Common myeloid progenitor, CD34-positive (primary cell): ENCODE measurements around the gene ERGIC1.

ENCODE experiments used
- CTCF ChIA-PET: fragments of 350-600 bp; sonication (Branson Sonifier 250); formaldehyde crosslinking; loops from one replicate; lab custom pipeline; 2021; ENCODE audit warnings: antibody characterized with exemption; lab: Charles Lee
- POLR2A ChIA-PET: fragments of 350-600 bp; sonication (Branson Sonifier 250); formaldehyde crosslinking; loops from one replicate; lab custom pipeline; 2021; ENCODE audit warnings: antibody characterized with exemption; lab: Charles Lee
- DNase-seq, 3 donors: peaks; one replicate each; pipeline versions ENCODE4 v3.0.0 to v3.0.0-alpha.2; 2013
- H3K27ac ChIP-seq, 2 experiments: 1 replicate in 1 of 2; 2 replicates in 1 of 2; pipeline ENCODE4 v1.7.0; 2013; ENCODE audit warnings: inconsistent platforms in 2 of 2, low read length in 2 of 2, mild to moderate bottlenecking in 2 of 2, low read depth in 1 of 2, moderate library complexity in 1 of 2; ENCODE audit not compliant: severe bottlenecking in 2 of 2, insufficient read depth in 1 of 2, poor library complexity in 1 of 2
- H3K27me3 ChIP-seq, 5 experiments: replicated peaks in 2 of 5; 1 replicate in 3 of 5; 2 replicates in 2 of 5; pipeline versions ENCODE4 v1.6.1 to v1.7.0; 2013; ENCODE audit warnings: low read length in 4 of 5, mild to moderate bottlenecking in 2 of 5, moderate library complexity in 2 of 5, inconsistent platforms in 1 of 5; ENCODE audit not compliant: insufficient read depth in 5 of 5, control insufficient read depth in 4 of 5
- H3K36me3 ChIP-seq, 4 experiments: 1 replicate in 2 of 4; 2 replicates in 2 of 4; pipeline versions ENCODE4 v1.6.1 to v1.7.0; 2013; ENCODE audit warnings: low read length in 3 of 4, control low read depth in 1 of 4, mild to moderate bottlenecking in 1 of 4; ENCODE audit not compliant: control insufficient read depth in 4 of 4, insufficient read depth in 4 of 4
- H3K4me1 ChIP-seq, 4 experiments: 1 replicate in 3 of 4; 2 replicates in 1 of 4; pipeline versions ENCODE4 v1.6.1 to v1.7.1; 2013; ENCODE audit warnings: low read length in 3 of 4, mild to moderate bottlenecking in 3 of 4, control low read depth in 1 of 4, inconsistent platforms in 1 of 4, moderate library complexity in 1 of 4; ENCODE audit not compliant: control insufficient read depth in 4 of 4, insufficient read depth in 4 of 4; ENCODE audit errors: control extremely low read depth in 1 of 4
- H3K4me3 ChIP-seq, 7 experiments: 1 replicate in 4 of 7; 2 replicates in 3 of 7; pipeline versions ENCODE4 v1.5.1 to v1.7.0; 2013; ENCODE audit warnings: mild to moderate bottlenecking in 7 of 7, low read length in 6 of 7, moderate library complexity in 6 of 7, inconsistent platforms in 2 of 7, low read depth in 2 of 7, control low read depth in 1 of 7; ENCODE audit not compliant: insufficient read depth in 4 of 7, control insufficient read depth in 1 of 7; ENCODE audit errors: extremely low read depth in 1 of 7
- H3K9me3 ChIP-seq, 5 experiments: 1 replicate in 4 of 5; 2 replicates in 1 of 5; pipeline versions ENCODE4 v1.6.1 to v1.7.1; 2013; ENCODE audit warnings: low read length in 4 of 5, mild to moderate bottlenecking in 2 of 5, inconsistent platforms in 1 of 5, low read depth in 1 of 5, moderate library complexity in 1 of 5; ENCODE audit not compliant: control insufficient read depth in 4 of 5, insufficient read depth in 2 of 5; ENCODE audit errors: control extremely low read depth in 1 of 5
- WGBS: methylation state at CpG from one replicate; pipeline ENCODE4 v1.1.5; 2013; ENCODE audit not compliant: insufficient coverage; 5-methylcytosine and 5-hydroxymethylcytosine counted together

The ERGIC1 gene

DNA sequence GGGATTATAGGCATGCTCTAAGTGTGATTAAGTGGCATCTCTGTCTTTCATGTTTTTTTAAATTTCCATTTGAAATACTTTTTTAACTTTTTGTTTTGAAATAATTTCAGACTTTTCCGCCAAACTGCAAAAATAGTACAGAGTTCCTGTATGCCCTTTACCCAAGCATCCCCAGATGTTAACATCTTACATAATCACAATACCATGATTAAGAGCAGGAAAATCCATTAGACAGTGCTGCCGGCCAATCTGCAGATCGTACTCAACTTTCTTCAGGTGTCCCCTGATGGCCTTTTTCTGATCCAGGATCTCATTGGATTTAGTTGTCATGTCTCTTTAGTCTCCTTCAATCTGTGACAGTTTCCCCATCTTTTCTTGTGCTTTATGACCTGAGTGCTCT is 49.0 kb downstream of the ERGIC1 start:
- no peak for DNase-seq
- H3K4me1 ChIP-seq, result peaks cover 2 to 14% (median 8%) of the 10 kb centered on the region in 4 experiments
- no peak overlapping the region for H3K4me3 ChIP-seq
- CTCF ChIA-PET, result interaction anchor here (1.4 to 2.2 kb wide), 4 partner anchors 14 to 166 kb away, joined by 3 to 7 read pairs (median 3); no protein-coding TSS in a partner anchor
- H3K27ac ChIP-seq, result no peak overlapping the region
- H3K9me3 ChIP-seq, result no peaks in the 10 kb centered on the region
- H3K27me3 ChIP-seq, result no peaks in the 10 kb centered on the region
- WGBS, result 82% methylated on average over 2 of the region's 3 CpGs
- peaks cover 6 to 44% (median 33%) of the 10 kb centered on the region in 4 experiments for H3K36me3 ChIP-seq
- POLR2A ChIA-PET, result no interaction called here

GRCh38 chr5:172885597-172886340 is 51.7 kb downstream of the ERGIC1 start:
- peaks cover 2 to 13% (median 6%) of the 10 kb centered on the region in 4 experiments for H3K4me1 ChIP-seq
- ChIA-PET POLR2A (no interaction called here), CTCF (interaction anchor here (1.0 to 1.9 kb wide), 6 partner anchors 9 to 172 kb away, joined by 3 to 4 read pairs (median 3); no protein-coding TSS in a partner anchor)
- DNase-seq, result no peak
- H3K36me3 ChIP-seq, result peaks cover 21 to 59% (median 41%) of the 10 kb centered on the region in 4 experiments
- no peaks in the 10 kb centered on the region for H3K9me3 ChIP-seq
- no peak overlapping the region for H3K4me3 ChIP-seq
- H3K27me3 ChIP-seq, result no peaks in the 10 kb centered on the region
- 84% methylated on average over 22 of the region's 23 CpGs for WGBS
- peak overlapping the region in 1 of 2 experiments; percentile 14 for H3K27ac ChIP-seq

GRCh38 chr5:172886476-172886875 is 52.4 kb downstream of the ERGIC1 start:
- CTCF ChIA-PET, result interaction anchor here (1.0 to 1.9 kb wide), 2 partner anchors 14 to 19 kb away, joined by 3 to 4 read pairs; no protein-coding TSS in a partner anchor
- Histone ChIP-seq H3K27ac (no peak overlapping the region), H3K4me1 (peaks cover 2 to 10% (median 6%) of the 10 kb centered on the region in 4 experiments), H3K36me3 (peaks cover 25 to 63% (median 46%) of the 10 kb centered on the region in 4 experiments), H3K27me3 (no peaks in the 10 kb centered on the region), H3K9me3 (no peaks in the 10 kb centered on the region), H3K4me3 (no peak overlapping the region)
- no peak for DNase-seq
- POLR2A ChIA-PET, result no interaction called here
- 88% methylated on average over 3 of the region's 6 CpGs for WGBS

- POLR2A ChIA-PET, result no interaction called here
- H3K4me3 ChIP-seq, result no peak overlapping the region
- H3K4me1 ChIP-seq, result peaks cover 2 to 10% (median 4%) of the 10 kb centered on the region in 4 experiments
- WGBS, result 93% methylated on average over 13 of the region's 17 CpGs
- peak overlapping the region in 1 of 2 experiments; percentile 29 for H3K27ac ChIP-seq
- H3K9me3 ChIP-seq, result no peaks in the 10 kb centered on the region
- CTCF ChIA-PET, result interaction anchor here (0.9 to 1.9 kb wide), 4 partner anchors 9 to 19 kb away, joined by 3 to 4 read pairs (median 3); no protein-coding TSS in a partner anchor
- peaks cover 25 to 67% (median 49%) of the 10 kb centered on the region in 4 experiments for H3K36me3 ChIP-seq
- no peaks in the 10 kb centered on the region for H3K27me3 ChIP-seq
- peak in 2 of 3 donors; percentile 34 to 42 for DNase-seq
These were observed 53.0 kb downstream of the ERGIC1 start for GRCh38 chr5:172886974-172887501.

DNA sequence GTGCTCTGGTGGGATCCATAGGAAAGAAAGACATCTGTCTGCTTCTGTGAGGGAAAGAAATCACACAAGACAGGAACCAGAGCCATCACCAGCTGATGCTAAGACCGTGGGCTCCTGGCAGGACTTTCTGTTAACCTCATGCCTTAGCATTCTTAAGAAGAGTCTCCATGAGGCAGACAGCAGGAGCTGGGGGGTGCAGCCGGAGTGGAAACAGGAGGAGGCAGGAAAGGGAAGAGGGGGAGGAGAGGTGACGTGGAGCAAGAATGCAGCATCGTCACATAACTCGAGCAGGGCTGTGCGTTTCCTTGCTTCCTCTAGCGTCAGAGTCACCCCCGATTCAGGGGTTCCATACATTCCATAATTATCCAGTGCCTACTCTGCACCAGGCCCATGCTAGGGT is 53.6 kb downstream of the ERGIC1 start:
- no peaks in the 10 kb centered on the region for H3K27me3 ChIP-seq
- no peak for DNase-seq
- H3K4me3 ChIP-seq, result peak overlapping the region in 1 of 7 experiments; percentile 7
- H3K9me3 ChIP-seq, result no peaks in the 10 kb centered on the region
- CTCF ChIA-PET, result interaction anchor here (0.9 to 1.0 kb wide), 2 partner anchors 8 to 12 kb away, joined by 3 read pairs; no protein-coding TSS in a partner anchor
- peak overlapping the region in 1 of 2 experiments; percentile 29 for H3K27ac ChIP-seq
- POLR2A ChIA-PET, result no interaction called here
- WGBS, result 93% methylated on average over 8 of the region's 8 CpGs
- peaks cover 20 to 68% (median 50%) of the 10 kb centered on the region in 4 experiments for H3K36me3 ChIP-seq
- peaks cover 2 to 10% (median 3%) of the 10 kb centered on the region in 4 experiments for H3K4me1 ChIP-seq

DNA sequence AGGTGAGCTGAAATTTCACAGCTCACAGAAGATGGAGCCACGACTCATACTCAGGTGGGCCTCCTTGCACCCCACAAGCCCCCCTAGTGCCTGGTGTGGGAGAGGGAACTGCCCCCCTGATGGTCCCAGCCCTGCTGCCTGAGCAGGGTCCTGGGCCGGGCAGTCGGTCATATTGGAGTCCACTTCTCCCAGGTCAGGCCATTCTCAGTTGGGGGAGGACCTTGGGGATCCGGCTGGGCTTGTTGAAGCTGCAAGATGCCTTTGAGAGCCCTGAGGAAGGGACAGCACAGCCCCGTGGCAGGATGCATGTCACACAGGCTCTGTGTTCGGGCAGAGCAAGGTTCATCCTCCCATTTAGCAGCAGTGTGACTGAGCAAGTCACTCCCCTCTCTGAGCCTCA is 56.6 kb downstream of the ERGIC1 start:
- DNase-seq, result no peak
- Histone ChIP-seq H3K4me3 (no peak overlapping the region), H3K4me1 (peaks cover 1 to 5% (median 3%) of the 10 kb centered on the region in 4 experiments), H3K36me3 (peaks cover 19 to 74% (median 56%) of the 10 kb centered on the region in 4 experiments), H3K9me3 (no peaks in the 10 kb centered on the region), H3K27ac (no peak overlapping the region), H3K27me3 (no peaks in the 10 kb centered on the region)
- WGBS, result 94% methylated on average over 5 of the region's 6 CpGs
- POLR2A ChIA-PET, result no interaction called here
- CTCF ChIA-PET, result interaction anchor here (1.3 kb wide), 1 partner anchor 16 kb away, joined by 3 read pairs; no protein-coding TSS in a partner anchor
